SK-N-SH (cell line): ENCODE measurements around the gene KIF3B. TPM values are rescaled to one million over a fixed set of nuclear protein-coding genes. Genes with fewer than 3 reads are reported as not detected.

Experiments used
- CTCF ChIA-PET: fragments of 300-600, 350-600 bp; formaldehyde crosslinking; extraction: SDS; loops from one replicate; lab custom pipeline; 2021; lab: Yijun Ruan, JAX
- POLR2A ChIA-PET: fragments of 350-600 bp; sonication (Branson Sonifier 250); formaldehyde crosslinking; extraction: SDS; loops from one replicate; lab custom pipeline; 2020; ENCODE audit warnings: antibody characterized with exemption, inconsistent platforms; lab: Yijun Ruan, JAX
- DNase-seq: peaks from one replicate; pipeline ENCODE4 v3.0.0; 2012
- H2AFZ ChIP-seq: fragments of 200-600 bp; sonication (generic); 2 replicates; pipeline ENCODE4 v1.8.1; 2016; ENCODE audit warnings: antibody characterized with exemption, mild to moderate bottlenecking, low read depth
- H3F3A ChIP-seq: fragments of 200-600 bp; sonication (generic); replicated peaks from 2 replicates; pipeline ENCODE3; 2016; ENCODE audit warnings: antibody characterized with exemption, mild to moderate bottlenecking; ENCODE audit not compliant: insufficient read depth
- H3K27ac ChIP-seq, 2 experiments: fragments of 200-500 bp in 1 of 2; fragments of 200-600 bp in 1 of 2; sonication (Bioruptor generic) in 1 of 2; sonication (generic), shearing (Covaris generic) in 1 of 2; 2 replicates each; pipeline versions ENCODE4 v1.5.1 to v1.6.1; 2014 to 2016; ENCODE audit warnings: low read depth in 2 of 2, inconsistent platforms in 1 of 2, low read length in 1 of 2, mild to moderate bottlenecking in 1 of 2, mixed read lengths in 1 of 2
- H3K27me3 ChIP-seq: fragments of 200-600 bp; sonication (generic), shearing (Covaris generic); 2 replicates; pipeline ENCODE4 v1.6.1; 2016; ENCODE audit warnings: mixed run types; ENCODE audit not compliant: insufficient read depth
- H3K36me3 ChIP-seq, 2 experiments: fragments of 200-500 bp in 1 of 2; fragments of 200-600 bp in 1 of 2; sonication (Bioruptor generic) in 1 of 2; sonication (generic) in 1 of 2; replicated peaks in 1 of 2; 2 replicates each; pipeline versions ENCODE3 to v1.5.1; 2014 to 2016; ENCODE audit warnings: low read length in 1 of 2, mild to moderate bottlenecking in 1 of 2; ENCODE audit not compliant: insufficient read depth in 2 of 2, control insufficient read depth in 1 of 2
- H3K4me1 ChIP-seq, 2 experiments: fragments of 200-500 bp in 1 of 2; fragments of 200-600 bp in 1 of 2; sonication (Bioruptor generic) in 1 of 2; sonication (generic), shearing (Covaris generic) in 1 of 2; 2 replicates each; pipeline versions ENCODE4 v1.5.1 to v1.6.1; 2014 to 2016; ENCODE audit warnings: low read depth in 1 of 2, low read length in 1 of 2, mixed run types in 1 of 2; ENCODE audit not compliant: insufficient read depth in 2 of 2, control insufficient read depth in 1 of 2
- H3K4me2 ChIP-seq: fragments of 200-600 bp; sonication (generic), shearing (Covaris generic); 2 replicates; pipeline ENCODE4 v1.6.1; 2017; ENCODE audit warnings: mixed run types
- H3K4me3 ChIP-seq, 2 experiments: fragments of 200-500 bp in 1 of 2; fragments of 200-600 bp in 1 of 2; sonication (Bioruptor generic) in 1 of 2; sonication (generic), shearing (Covaris generic) in 1 of 2; 2 replicates each; pipeline versions ENCODE4 v1.5.1 to v1.8.1; 2014 to 2016; ENCODE audit warnings: low read depth in 2 of 2, inconsistent platforms in 1 of 2, low read length in 1 of 2, mild to moderate bottlenecking in 1 of 2, mixed read lengths in 1 of 2, moderate library complexity in 1 of 2
- H3K79me2 ChIP-seq: fragments of 200-600 bp; sonication (generic); 2 replicates; pipeline ENCODE4 v1.8.1; 2017; ENCODE audit warnings: mild to moderate bottlenecking; ENCODE audit not compliant: insufficient read depth
- H3K9ac ChIP-seq: fragments of 200-600 bp; sonication (generic); 2 replicates; pipeline ENCODE4 v1.6.1; 2017; ENCODE audit warnings: mixed run types
- H3K9me2 ChIP-seq: fragments of 200-600 bp; sonication (generic); 2 replicates; pipeline ENCODE4 v1.6.1; 2017; ENCODE audit warnings: mixed run types
- H3K9me3 ChIP-seq: fragments of 200-600 bp; sonication (generic); 2 replicates; pipeline ENCODE4 v1.6.1; 2017; ENCODE audit warnings: mixed run types, mild to moderate bottlenecking, moderate library complexity
- H4K20me1 ChIP-seq: fragments of 200-600 bp; sonication (generic); 2 replicates; pipeline ENCODE4 v1.6.1; 2017; ENCODE audit warnings: mild to moderate bottlenecking, mixed run types; ENCODE audit not compliant: insufficient read depth
- CHD2 ChIP-seq: fragments of 150-350 bp; IDR thresholded peaks from 2 replicates; pipeline ENCODE4 v1.6.1; 2018; ENCODE audit warnings: low read length; ENCODE audit not compliant: partially characterized antibody
- CTCF ChIP-seq: fragments of 200-600 bp; sonication (generic); IDR thresholded peaks from 2 replicates; pipeline ENCODE4 v1.6.1; 2017; ENCODE audit warnings: antibody characterized with exemption, mild to moderate bottlenecking, moderate library complexity
- ELF1 ChIP-seq: IDR thresholded peaks from 2 replicates; pipeline ENCODE4 v1.4.0; 2012
- FOXJ3 ChIP-seq: sonication (generic); formaldehyde crosslinking; IDR thresholded peaks from 2 replicates; pipeline ENCODE4 v1.5.1; 2020; ENCODE audit warnings: mild to moderate bottlenecking, missing genetic modification reagents
- FOXM1 ChIP-seq: IDR thresholded peaks from 2 replicates; pipeline ENCODE4 v1.4.0; 2012; ENCODE audit warnings: low read depth, mild to moderate bottlenecking
- GABPA ChIP-seq: IDR thresholded peaks from 2 replicates; pipeline ENCODE4 v1.4.0; 2012; ENCODE audit warnings: low read depth, mild to moderate bottlenecking
- MEF2A ChIP-seq: IDR thresholded peaks from 2 replicates; pipeline ENCODE4 v1.4.0; 2012; ENCODE audit warnings: low read depth, borderline replicate concordance
- PBX3 ChIP-seq: IDR thresholded peaks from 2 replicates; pipeline ENCODE4; 2012
- RCOR1 ChIP-seq: fragments of 150-350 bp; IDR thresholded peaks from 2 replicates; pipeline ENCODE4 v1.6.1; 2017; ENCODE audit warnings: antibody characterized with exemption, low read length
- REST ChIP-seq: IDR thresholded peaks from 2 replicates; pipeline ENCODE4 v1.6.1; 2012; ENCODE audit warnings: mild to moderate bottlenecking, low read depth, low read length, moderate library complexity
- RXRA ChIP-seq: IDR thresholded peaks from 2 replicates; pipeline ENCODE4 v1.4.0; 2012; ENCODE audit warnings: low read depth, mild to moderate bottlenecking, borderline replicate concordance
- SMC3 ChIP-seq: IDR thresholded peaks from 2 replicates; pipeline ENCODE4 v1.6.1; 2012; ENCODE audit warnings: low read depth, low read length, improper control_type of control experiment
- USF1 ChIP-seq: IDR thresholded peaks from 2 replicates; pipeline ENCODE4 v1.4.0; 2012; ENCODE audit warnings: low read depth, borderline replicate concordance
- YY1 ChIP-seq: IDR thresholded peaks from 2 replicates; pipeline ENCODE4 v1.4.0; 2012; ENCODE audit warnings: low read depth, mild to moderate bottlenecking
- WGBS: methylation state at CpG from one replicate; pipeline ENCODE4 v1.1.6; 2017; ENCODE audit warnings: low lambda C conversion rate; 5-methylcytosine and 5-hydroxymethylcytosine counted together
- polyA plus RNA-seq, 3 experiments: library from polyadenylated mRNA; depleted of rRNA; stranded (reverse); fragments of >200 nt; gene quantifications; 2 replicates each; pipeline ENCODE4 v1.2.3, GENCODE V29; 2012

KIF3B gene
- polyA plus RNA-seq, 1 of the 3 experiments (the other 2 are of a cell fraction), result 18.6 TPM

GRCh38 chr20:32316667-32317066, 39.2 kb downstream of the KIF3B start:
- Histone ChIP-seq H3F3A (peaks cover 15% of the 10 kb centered on the region), H3K4me1 (no peaks in the 10 kb centered on the region; a peak in 1 of 4 replicates), H3K4me2 (no peak overlapping the region), H3K4me3 (no peak overlapping the region), H3K9me3 (no peaks in the 10 kb centered on the region), H3K79me2 (peaks cover 9% of the 10 kb centered on the region; the same call in 1 of the 2 replicates), H4K20me1 (no peaks in the 10 kb centered on the region), H3K9ac (no peak overlapping the region), H3K27me3 (no peaks in the 10 kb centered on the region), H3K27ac (no peak overlapping the region), H3K9me2 (no peaks in the 10 kb centered on the region), H3K36me3 (peaks cover 21 to 32% of the 10 kb centered on the region in 2 experiments), H2AFZ (no peak overlapping the region)
- 91% methylated on average over 7 of the region's 7 CpGs for WGBS
- CTCF ChIA-PET, result interaction anchor here (0.7 to 2.3 kb wide), 3 partner anchors 18 to 77 kb away, joined by 3 to 7 read pairs (median 3); no protein-coding TSS in a partner anchor
- TF ChIP-seq RCOR1 (no peak), SMC3 (no peak), CHD2 (no peak), FOXJ3 (CRISPR knock-in tag) (no peak), FOXM1 (no peak), YY1 (no peak), RXRA (no peak), USF1 (no peak), CTCF (no peak), PBX3 (no peak), ELF1 (no peak), REST (no peak), GABPA (no peak), MEF2A (no peak)
- POLR2A ChIA-PET, result no interaction called here
- DNase-seq, result no peak
